Endothelial cell (in vitro differentiated cells): ENCODE results near the gene LRP5. TPM values are rescaled to one million over a fixed set of nuclear protein-coding genes. Genes with fewer than 3 reads are reported as not detected.

Source experiments
- DNase-seq: peaks from one replicate; pipeline ENCODE4 v3.0.0; 2021; ENCODE audit warnings: low spot score
- H3K27ac Mint-ChIP-seq: one replicate; pipeline ENCODE4 v1.8.0; 2021; ENCODE audit warnings: mixed read lengths, inconsistent platforms; ENCODE audit not compliant: unreplicated experiment
- H3K27me3 Mint-ChIP-seq: one replicate; pipeline ENCODE4 v1.8.0; 2021; ENCODE audit warnings: mild to moderate bottlenecking, moderate library complexity, mixed read lengths, inconsistent platforms; ENCODE audit not compliant: unreplicated experiment
- H3K36me3 Mint-ChIP-seq: one replicate; pipeline ENCODE4 v1.8.0; 2021; ENCODE audit warnings: mild to moderate bottlenecking, low read depth, mixed read lengths, inconsistent platforms; ENCODE audit not compliant: unreplicated experiment
- H3K4me1 Mint-ChIP-seq: one replicate; pipeline ENCODE4 v1.8.0; 2021; ENCODE audit warnings: mild to moderate bottlenecking, mixed read lengths, inconsistent platforms; ENCODE audit not compliant: unreplicated experiment
- H3K4me3 Mint-ChIP-seq: one replicate; pipeline ENCODE4 v1.8.0; 2021; ENCODE audit warnings: mild to moderate bottlenecking, mixed read lengths, inconsistent platforms; ENCODE audit not compliant: unreplicated experiment
- H3K9me3 Mint-ChIP-seq: one replicate; pipeline ENCODE4 v1.8.0; 2021; ENCODE audit warnings: mixed read lengths, inconsistent platforms; ENCODE audit not compliant: unreplicated experiment
- total RNA-seq: library from RNA; stranded (reverse); fragmentation: NEBNext Ultra II Directional; extraction: Animal tissue kit (Norgen Biotek cat#: 25700); gene quantifications from one replicate; pipeline ENCODE4 v1.2.1, GENCODE V29; 2021; ENCODE audit not compliant: unreplicated experiment
- TF ChIP-seq, protein P1 (sequence below): fragments of 200-600 bp; sonication (generic); IDR thresholded peaks from one replicate; pipeline ENCODE4 v1.5.0; 2021; ENCODE audit warnings: antibody characterized with exemption; ENCODE audit not compliant: unreplicated experiment

The LRP5 gene
- total RNA-seq, 1 donor from 2014 or later, result 72.3 TPM

DNA sequence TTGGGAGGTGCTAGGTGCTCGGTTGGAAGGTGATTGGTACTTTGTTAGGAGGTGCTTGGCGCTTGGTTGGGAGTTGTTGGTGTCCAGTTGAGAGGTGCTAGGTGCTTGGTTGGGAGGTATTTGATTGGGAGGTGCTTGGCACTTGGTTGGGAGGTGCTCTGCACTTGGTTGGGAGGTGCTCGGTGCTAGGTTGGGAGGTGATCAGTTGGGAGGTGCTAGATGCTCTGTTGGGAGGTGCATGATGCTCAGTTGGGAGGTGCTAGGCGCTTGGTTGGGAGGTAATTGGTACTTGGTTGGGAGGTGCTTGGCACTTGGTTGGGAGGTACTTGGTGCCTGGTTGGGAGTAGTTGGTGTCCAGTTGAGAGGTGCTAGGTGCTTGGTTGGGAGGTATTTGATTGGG lies 40.2 kb downstream of the LRP5 start:
- DNase-seq, result no peak
- peak overlapping the region; percentile 15 for H3K4me3 Mint-ChIP-seq
- peaks cover 15% of the 10 kb centered on the region for H3K27me3 Mint-ChIP-seq
- H3K36me3 Mint-ChIP-seq, result peaks cover 25% of the 10 kb centered on the region
- no peaks in the 10 kb centered on the region for H3K9me3 Mint-ChIP-seq
- H3K4me1 Mint-ChIP-seq, result peaks cover 6% of the 10 kb centered on the region
- H3K27ac Mint-ChIP-seq, result no peak overlapping the region
- TF ChIP-seq, protein P1, sequence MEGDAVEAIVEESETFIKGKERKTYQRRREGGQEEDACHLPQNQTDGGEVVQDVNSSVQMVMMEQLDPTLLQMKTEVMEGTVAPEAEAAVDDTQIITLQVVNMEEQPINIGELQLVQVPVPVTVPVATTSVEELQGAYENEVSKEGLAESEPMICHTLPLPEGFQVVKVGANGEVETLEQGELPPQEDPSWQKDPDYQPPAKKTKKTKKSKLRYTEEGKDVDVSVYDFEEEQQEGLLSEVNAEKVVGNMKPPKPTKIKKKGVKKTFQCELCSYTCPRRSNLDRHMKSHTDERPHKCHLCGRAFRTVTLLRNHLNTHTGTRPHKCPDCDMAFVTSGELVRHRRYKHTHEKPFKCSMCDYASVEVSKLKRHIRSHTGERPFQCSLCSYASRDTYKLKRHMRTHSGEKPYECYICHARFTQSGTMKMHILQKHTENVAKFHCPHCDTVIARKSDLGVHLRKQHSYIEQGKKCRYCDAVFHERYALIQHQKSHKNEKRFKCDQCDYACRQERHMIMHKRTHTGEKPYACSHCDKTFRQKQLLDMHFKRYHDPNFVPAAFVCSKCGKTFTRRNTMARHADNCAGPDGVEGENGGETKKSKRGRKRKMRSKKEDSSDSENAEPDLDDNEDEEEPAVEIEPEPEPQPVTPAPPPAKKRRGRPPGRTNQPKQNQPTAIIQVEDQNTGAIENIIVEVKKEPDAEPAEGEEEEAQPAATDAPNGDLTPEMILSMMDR, result no peak

DNA sequence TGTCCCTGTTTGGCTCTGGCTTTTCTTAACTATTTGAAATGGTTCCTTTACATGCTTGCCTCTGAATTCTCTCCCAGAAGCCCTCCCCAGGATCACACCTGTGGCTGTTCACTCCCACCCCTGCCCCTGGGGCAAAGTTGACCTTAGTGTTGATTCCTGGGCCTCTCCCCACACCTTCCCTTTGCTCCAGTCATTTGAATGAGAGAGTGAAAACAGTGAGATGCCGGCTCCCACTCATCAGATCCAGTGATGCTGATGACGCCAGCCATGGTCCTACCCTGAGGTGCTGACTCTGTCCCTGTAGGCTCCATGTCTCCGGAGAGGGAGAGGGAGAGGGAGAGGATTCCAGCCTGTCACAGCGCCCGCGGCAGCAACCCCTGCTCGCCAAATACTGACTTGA lies 40.7 kb downstream of the LRP5 start:
- Mint-ChIP-seq H3K36me3 (peaks cover 25% of the 10 kb centered on the region), H3K4me1 (peaks cover 6% of the 10 kb centered on the region), H3K9me3 (no peaks in the 10 kb centered on the region), H3K4me3 (no peak overlapping the region), H3K27ac (no peak overlapping the region), H3K27me3 (peaks cover 13% of the 10 kb centered on the region)
- DNase-seq, result no peak
- TF ChIP-seq, protein P1, result no peak

DNA sequence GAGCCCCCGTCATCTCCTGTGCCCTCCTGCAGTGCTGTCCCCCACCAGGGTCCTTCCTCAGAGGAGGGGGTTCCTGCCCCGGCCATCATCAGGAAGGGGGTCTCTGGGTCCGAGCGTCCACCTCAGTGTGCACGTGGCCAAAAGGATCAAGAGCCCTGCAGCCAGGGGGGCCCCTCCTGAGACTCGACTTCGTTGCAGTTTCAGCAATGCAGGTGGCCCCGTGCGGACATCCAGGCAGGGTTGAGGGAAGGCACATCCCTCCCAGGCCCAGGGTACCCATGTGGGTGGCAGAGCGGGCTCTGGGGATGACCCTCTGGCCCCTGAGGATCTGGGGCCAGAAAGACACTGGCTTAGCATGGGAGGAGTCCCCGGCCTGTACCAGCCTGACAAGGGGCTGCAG lies 41.3 kb downstream of the LRP5 start:
- peaks cover 6% of the 10 kb centered on the region for H3K4me1 Mint-ChIP-seq
- TF ChIP-seq, protein P1, result no peak
- DNase-seq, result no peak
- peaks cover 30% of the 10 kb centered on the region for H3K36me3 Mint-ChIP-seq
- H3K27ac Mint-ChIP-seq, result no peak overlapping the region
- no peaks in the 10 kb centered on the region for H3K9me3 Mint-ChIP-seq
- peaks cover 13% of the 10 kb centered on the region for H3K27me3 Mint-ChIP-seq
- no peak overlapping the region for H3K4me3 Mint-ChIP-seq

DNA sequence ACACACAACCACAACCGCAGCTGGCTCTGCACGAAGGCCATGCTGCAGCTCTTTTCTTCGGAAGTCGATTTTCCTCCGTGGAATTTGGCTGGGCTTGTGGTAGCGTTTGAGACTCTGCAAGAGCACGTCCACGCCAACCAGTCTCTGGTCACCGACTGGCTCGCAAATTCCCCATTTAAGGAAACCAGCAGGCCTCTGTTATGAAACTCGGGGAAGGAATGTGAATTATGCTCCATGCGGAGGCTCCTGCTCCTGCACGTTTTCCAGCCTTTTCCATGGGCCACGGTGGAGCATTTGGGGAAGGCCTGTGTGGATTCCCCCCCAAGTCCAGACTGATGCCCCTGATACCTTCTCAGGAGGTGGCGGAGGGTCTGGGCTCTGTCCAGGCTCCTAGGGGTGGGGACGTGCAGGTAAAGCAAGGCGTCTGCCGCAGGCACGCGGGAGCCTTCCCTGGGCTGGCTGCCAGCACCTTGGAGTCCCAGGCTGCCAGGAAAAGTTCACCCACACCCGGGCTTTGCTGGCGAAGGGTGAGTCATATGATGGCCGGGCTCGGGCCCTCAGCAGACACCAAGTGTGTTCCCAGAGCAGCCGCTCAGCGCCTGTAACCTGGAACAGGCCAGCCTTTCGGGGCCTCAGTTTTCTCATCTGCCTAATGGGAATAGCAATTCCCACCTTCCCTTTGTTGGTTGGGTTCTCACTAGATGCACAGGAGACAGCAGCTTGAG lies 41.9 kb downstream of the LRP5 start:
- Mint-ChIP-seq H3K4me3 (no peak overlapping the region), H3K9me3 (no peaks in the 10 kb centered on the region), H3K36me3 (peaks cover 37% of the 10 kb centered on the region), H3K4me1 (peaks cover 6% of the 10 kb centered on the region), H3K27ac (no peak overlapping the region), H3K27me3 (peaks cover 14% of the 10 kb centered on the region)
- TF ChIP-seq, protein P1, result no peak
- DNase-seq, result no peak

DNA sequence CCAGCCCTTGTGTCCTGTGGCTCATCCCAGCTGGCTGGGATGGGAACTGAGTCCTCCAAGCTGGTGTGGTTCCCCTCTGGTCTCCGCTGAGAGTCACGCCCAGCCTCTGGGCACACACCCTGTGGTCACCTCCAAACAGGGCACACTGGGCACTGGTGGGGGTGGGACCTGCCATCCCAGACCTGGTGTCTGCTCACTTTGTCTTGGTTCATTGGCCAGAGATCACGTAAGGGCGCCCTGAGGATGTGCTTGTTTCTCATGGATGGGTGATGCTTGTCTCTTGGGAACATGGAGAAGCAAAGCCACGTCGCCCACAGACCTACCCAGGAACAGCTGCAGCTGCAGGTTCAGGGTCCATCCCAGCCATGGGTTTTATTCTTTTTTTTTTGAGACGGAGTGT lies 43.1 kb downstream of the LRP5 start:
- no peak overlapping the region for H3K4me3 Mint-ChIP-seq
- peaks cover 14% of the 10 kb centered on the region for H3K27me3 Mint-ChIP-seq
- TF ChIP-seq, protein P1, result no peak
- DNase-seq, result no peak
- peaks cover 42% of the 10 kb centered on the region for H3K36me3 Mint-ChIP-seq
- H3K9me3 Mint-ChIP-seq, result no peaks in the 10 kb centered on the region
- peaks cover 6% of the 10 kb centered on the region for H3K4me1 Mint-ChIP-seq
- H3K27ac Mint-ChIP-seq, result no peak overlapping the region
